ENCODE measurements around the gene MED8. TPM values are rescaled to one million over a fixed set of nuclear protein-coding genes. Genes with fewer than 3 reads are reported as not detected.
A peak's percentile ranks its signal among the peaks of the same experiment; 100 is the strongest.

The MED8 gene
- total RNA-seq, 1 donor from 2014 or later = 15.7 TPM

DNA sequence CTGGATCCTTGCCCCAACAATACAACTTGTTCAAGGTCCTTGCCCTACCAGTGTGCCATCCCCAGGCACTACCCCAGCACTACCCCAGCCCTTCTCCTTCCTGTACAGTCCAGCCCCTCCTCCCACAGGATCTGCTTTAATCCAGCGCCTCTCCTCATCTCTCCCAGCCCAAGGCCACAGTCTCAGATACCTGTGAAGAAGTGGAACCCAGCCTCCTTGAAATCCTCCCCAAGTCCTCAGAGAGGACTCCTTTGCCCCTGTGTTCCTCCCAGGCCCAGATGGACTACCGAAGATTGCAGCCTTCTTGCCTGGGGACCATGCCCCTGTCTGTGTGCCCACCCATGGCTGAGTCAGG is 37.3 kb downstream of the MED8 start:
- TF ChIP-seq CTCF (IDR thresholded peaks at IDR 0.05; ENCODE audit: borderline replicate concordance) = no peak
- H3K27ac ChIP-seq (replicated peaks) = no peak overlapping the region
- peaks cover 26% of the 10 kb centered on the region for H3K4me1 ChIP-seq
- intact Hi-C loops (cut with micrococcal nuclease) = no loop called here
- no peaks in the 10 kb centered on the region for H3K9me3 ChIP-seq (replicated peaks)
- no peaks in the 10 kb centered on the region for H3K27me3 ChIP-seq (ENCODE audit: low read depth)
- no peaks in the 10 kb centered on the region for H3K36me3 ChIP-seq
- H3K4me3 ChIP-seq = no peak overlapping the region
- DNase-seq = no peak

- Histone ChIP-seq H3K9me3 (replicated peaks) (no peaks in the 10 kb centered on the region), H3K27ac (replicated peaks) (no peak overlapping the region), H3K36me3 (no peaks in the 10 kb centered on the region), H3K4me3 (no peak overlapping the region), H3K4me1 (peaks cover 32% of the 10 kb centered on the region), H3K27me3 (ENCODE audit: low read depth) (no peaks in the 10 kb centered on the region)
- no peak for TF ChIP-seq CTCF (IDR thresholded peaks at IDR 0.05; ENCODE audit: borderline replicate concordance)
- intact Hi-C loops (cut with micrococcal nuclease) = no loop called here
- DNase-seq = no peak
These were observed 37.9 kb downstream of the MED8 start for GRCh38 chr1:43351421-43352350.

DNA sequence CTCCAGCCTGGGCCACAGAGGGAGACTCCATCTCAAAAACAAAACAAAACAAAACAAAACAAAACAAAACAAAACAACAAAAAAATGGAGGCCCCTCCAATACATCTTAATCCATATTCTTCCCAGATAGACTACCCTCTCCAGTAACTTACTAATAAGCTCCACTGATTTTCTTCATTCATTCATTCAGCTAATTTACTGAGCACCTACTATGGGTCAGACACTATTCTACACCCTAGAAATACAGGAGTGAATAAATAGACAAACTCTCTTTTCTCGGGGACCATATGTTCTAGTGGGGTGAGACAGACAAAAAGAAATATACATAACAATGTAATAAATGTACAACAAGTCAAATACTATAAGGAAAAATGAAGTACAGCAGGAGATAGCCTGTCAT is 38.6 kb downstream of the MED8 start:
- H3K36me3 ChIP-seq = no peaks in the 10 kb centered on the region
- no peak overlapping the region for H3K4me3 ChIP-seq
- H3K4me1 ChIP-seq = peaks cover 39% of the 10 kb centered on the region
- intact Hi-C loops (cut with micrococcal nuclease) = no loop called here
- no peak for DNase-seq
- no peaks in the 10 kb centered on the region for H3K27me3 ChIP-seq (ENCODE audit: low read depth)
- TF ChIP-seq CTCF (IDR thresholded peaks at IDR 0.05; ENCODE audit: borderline replicate concordance) = no peak
- no peaks in the 10 kb centered on the region for H3K9me3 ChIP-seq (replicated peaks)
- H3K27ac ChIP-seq (replicated peaks) = peak overlapping the region; percentile 99

GRCh38 chr1:43349594-43350306 is 39.9 kb downstream of the MED8 start:
- DNase-seq = no peak
- no peak for TF ChIP-seq CTCF (IDR thresholded peaks at IDR 0.05; ENCODE audit: borderline replicate concordance)
- intact Hi-C loops (cut with micrococcal nuclease) = no loop called here
- Histone ChIP-seq H3K4me1 (peaks cover 51% of the 10 kb centered on the region), H3K9me3 (replicated peaks) (no peaks in the 10 kb centered on the region), H3K36me3 (no peaks in the 10 kb centered on the region), H3K27me3 (ENCODE audit: low read depth) (no peaks in the 10 kb centered on the region), H3K27ac (replicated peaks) (peak overlapping the region; percentile 99), H3K4me3 (peak overlapping the region; percentile 74)

DNA sequence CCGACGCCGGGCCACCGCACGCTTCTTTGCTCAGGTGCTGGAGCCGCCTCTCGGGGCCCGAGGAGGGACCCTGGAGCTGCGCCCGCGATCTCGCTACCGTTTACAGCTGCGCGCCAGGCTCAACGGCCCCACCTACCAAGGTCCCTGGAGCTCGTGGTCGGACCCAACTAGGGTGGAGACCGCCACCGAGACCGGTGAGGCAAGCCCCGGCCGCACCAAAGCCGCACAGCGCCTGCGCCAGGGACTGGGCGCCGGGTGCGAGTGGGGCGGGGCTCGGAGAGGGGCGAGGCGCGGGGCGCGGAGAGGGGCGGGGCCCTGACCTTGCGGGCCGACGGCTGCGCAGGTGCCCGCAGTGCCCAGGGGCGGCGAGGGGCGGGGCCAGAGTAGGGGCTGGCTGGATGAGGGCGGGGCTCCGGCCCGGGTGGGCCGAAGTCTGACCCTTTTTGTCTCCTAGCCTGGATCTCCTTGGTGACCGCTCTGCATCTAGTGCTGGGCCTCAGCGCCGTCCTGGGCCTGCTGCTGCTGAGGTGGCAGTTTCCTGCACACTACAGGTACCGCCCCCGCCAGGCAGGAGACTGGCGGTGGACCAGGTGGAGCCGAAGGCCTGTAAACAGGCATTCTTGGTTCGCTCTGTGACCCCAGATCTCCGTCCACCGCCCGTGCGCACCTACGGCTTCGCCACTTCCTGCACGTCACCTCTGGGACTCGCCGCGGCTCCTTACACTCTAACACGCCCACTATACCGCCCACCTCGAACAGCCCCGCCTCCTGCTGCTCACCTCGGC is 40.6 kb downstream of the MED8 start:
- H3K27ac ChIP-seq (replicated peaks) = peak overlapping the region; percentile 99
- intact Hi-C loops (cut with micrococcal nuclease) = no loop called here
- peaks cover 59% of the 10 kb centered on the region for H3K4me1 ChIP-seq
- no peaks in the 10 kb centered on the region for H3K36me3 ChIP-seq
- H3K27me3 ChIP-seq (ENCODE audit: low read depth) = no peaks in the 10 kb centered on the region
- H3K4me3 ChIP-seq = peak overlapping the region; percentile 74
- no peaks in the 10 kb centered on the region for H3K9me3 ChIP-seq (replicated peaks)
- no peak for TF ChIP-seq CTCF (IDR thresholded peaks at IDR 0.05; ENCODE audit: borderline replicate concordance)
- peak; percentile 85 for DNase-seq

Measured in left ventricle myocardium inferior (tissue), 1 donor.